ENCODE results near the gene CCM2L.

GRCh38 chr20:32070282-32070681 lies 60.0 kb downstream of the CCM2L start:
- TF ChIP-seq TSHZ1 (CRISPR knock-in tag; IDR thresholded peaks at IDR 0.05) (no peak), CTCF (IDR thresholded peaks at IDR 0.05 in 2 of 3, conservative IDR thresholded peaks at IDR 0.05 in 1 of 3; ENCODE audit: insufficient read depth in 2 of 3, low read depth in 1 of 3, low read length in 3 of 3) (no peak), ZNF140 (CRISPR knock-in tag; IDR thresholded peaks at IDR 0.05) (no peak), ZNF143 (CRISPR knock-in tag; IDR thresholded peaks at IDR 0.05) (no peak)

All from K562 (cell line).